ENCODE data around the gene CHRM4.

CHRM4 gene

GRCh38 chr11:46369458-46370152 lies 22.0 kb downstream of the CHRM4 start:
- DNase-seq = peak in 15 of 56 donors; percentile 24 to 64 (median 42)

DNA sequence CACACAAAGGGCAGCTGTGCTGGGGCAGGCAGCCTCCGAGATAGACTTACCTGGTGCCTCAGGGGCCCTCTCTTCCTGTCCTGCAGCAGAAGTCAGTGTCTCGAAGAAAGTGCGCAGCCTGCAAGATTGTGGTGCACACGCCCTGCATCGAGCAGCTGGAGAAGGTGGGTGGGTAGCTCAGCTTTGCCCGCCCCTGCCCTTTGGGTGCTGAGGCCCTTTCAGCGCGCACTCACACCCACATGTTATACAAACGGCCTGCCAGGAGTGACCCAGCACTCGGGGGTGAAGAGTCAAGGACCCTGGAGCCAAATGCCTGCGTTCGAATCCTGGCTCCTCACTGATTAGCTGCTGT lies 23.7 kb downstream of the CHRM4 start:
- no peak for DNase-seq

- peak in 38 of 56 donors; percentile 20 to 83 (median 52) for DNase-seq
Observed at GRCh38 chr11:46367244-46367915, 24.2 kb downstream of the CHRM4 start.

DNA sequence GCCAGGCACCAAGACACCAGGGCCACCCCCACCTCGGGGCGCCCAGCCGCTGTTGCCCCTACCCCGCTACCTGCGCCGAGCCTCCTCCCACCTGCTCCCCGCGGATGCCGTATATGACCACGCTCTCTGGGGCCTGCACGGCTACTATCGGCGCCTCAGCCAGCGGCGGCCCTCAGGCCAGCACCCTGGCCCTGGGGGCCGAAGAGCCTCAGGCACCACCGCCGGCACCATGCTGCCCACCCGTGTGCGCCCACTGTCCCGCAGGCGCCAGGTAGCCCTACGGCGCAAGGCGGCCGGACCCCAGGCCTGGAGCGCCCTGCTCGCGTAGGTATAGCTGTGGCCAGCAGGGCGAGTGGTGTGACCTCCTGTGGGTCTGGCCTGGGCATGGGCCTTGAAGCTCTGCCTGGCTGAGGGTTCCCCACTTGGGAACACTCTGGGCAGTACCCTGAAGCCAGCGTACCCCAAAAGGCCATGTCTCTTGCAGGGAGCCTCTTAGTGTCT lies 24.9 kb downstream of the CHRM4 start:
- no peak for DNase-seq

DNA sequence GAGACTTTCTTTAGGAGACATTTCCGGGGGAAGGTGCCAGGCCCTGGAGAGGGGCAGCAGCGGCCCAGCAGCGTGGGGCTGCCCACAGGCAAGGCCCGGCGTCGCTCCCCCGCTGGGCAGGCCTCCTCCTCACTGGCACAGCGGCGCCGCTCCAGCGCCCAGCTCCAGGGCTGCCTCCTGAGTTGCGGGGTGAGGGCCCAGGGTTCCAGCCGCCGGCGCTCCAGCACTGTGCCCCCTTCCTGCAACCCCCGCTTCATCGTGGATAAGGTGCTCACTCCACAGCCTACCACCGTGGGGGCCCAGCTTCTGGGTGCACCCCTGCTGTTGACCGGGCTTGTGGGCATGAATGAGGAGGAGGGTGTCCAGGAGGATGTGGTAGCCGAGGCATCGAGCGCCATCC lies 25.3 kb downstream of the CHRM4 start:
- no peak for DNase-seq

GRCh38 chr11:46364791-46365190 lies 26.8 kb downstream of the CHRM4 start:
- no peak for DNase-seq

DNA sequence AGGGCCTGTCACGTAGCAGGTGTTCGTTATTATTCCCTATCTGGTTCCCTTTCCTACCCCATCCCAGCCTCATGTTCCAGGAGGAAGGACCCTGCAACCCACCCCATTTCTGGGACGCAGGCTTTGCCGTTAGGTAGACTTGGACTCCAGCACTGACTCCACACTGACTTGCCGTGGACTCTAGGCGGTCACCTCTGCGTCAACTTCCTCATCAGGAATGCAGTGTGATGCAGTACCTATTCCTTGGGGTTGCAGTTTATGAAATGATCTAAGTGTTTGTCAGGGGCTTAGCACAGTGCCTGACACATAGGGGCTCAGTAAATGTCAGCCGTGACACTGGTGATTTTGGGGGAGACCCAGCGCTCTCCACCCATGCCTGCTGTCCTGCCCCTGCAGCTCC lies 27.5 kb downstream of the CHRM4 start:
- no peak for DNase-seq

DNA sequence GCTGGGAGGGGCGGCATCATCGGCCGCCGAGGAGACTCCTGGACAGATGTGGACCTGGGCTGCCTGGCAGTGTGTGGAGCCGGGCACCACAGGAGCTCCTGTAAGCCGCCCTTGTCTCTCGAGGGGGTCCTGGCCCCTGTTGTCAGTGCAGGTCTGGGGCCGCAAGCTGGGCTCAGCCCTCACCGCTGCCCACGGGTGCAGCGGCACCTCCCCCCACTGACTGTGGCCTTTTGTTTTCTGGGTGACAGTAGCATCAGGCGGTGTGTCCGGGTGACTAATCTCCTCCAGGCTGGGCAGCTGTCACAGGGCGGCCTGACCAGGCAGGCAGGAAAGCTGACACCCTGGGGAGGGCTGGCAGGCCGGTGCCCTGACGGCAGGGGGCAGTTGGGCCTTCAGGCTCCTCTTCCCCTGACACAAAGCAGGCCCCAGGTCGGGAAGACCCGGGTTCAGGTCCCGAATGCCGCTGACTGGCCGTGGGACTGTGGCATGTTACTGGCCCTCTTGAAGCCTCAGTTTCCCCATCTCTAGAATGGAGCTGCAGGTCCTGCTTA lies 28.0 kb downstream of the CHRM4 start:
- peak in 49 of 56 donors; percentile 30 to 90 (median 67) for DNase-seq

GRCh38 chr11:46363031-46363407 lies 28.6 kb downstream of the CHRM4 start:
- DNase-seq = peak in 33 of 56 donors; percentile 29 to 73 (median 48)

DNA sequence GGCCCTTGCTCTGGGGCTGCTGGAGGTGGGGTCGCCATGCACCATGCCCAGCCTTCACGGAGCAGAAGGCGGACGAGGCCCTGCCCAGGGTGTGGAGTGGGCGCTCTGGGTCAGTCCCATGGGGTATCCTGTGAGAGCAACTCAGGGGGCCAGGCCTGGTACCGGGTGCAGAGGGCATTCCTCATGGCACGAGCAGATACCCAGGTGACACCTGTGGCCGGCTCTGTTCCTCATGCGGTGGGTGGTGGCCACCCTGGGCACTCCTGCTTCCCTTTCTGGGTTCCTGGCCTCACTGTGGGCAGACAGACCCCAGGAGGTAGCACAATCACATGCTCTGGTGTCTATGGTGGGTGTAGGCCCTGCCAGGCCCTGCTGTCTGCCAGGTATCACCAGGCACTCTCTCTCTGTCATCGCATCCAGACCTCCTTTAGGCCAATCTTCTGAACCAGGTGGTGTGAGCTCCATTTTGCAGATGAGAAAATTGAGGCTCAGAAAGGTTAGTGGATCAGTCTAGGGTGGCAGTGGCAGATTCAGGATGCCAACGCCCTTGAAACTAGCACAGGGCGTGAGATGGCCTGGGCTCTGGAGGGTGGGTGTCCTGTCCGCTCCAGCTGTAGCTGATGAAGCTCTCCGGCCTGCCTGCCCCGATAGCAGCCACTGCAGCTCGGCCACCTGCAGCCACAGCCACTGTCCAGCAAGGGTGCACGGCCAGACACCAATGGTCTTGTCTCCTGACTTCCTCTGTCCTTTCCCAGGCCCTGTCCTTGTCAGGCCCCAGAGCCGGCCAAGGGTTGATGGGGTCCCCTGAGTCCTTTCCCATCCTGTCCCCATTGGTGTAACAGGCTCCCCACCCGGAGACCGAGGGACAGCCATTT lies 29.2 kb downstream of the CHRM4 start:
- no peak for DNase-seq

- DNase-seq = peak in 36 of 56 donors; percentile 25 to 74 (median 45)
Observed at GRCh38 chr11:46361283-46362155, 30.1 kb downstream of the CHRM4 start.

GRCh38 chr11:46360878-46361277 lies 30.7 kb downstream of the CHRM4 start:
- DNase-seq = no peak

DNA sequence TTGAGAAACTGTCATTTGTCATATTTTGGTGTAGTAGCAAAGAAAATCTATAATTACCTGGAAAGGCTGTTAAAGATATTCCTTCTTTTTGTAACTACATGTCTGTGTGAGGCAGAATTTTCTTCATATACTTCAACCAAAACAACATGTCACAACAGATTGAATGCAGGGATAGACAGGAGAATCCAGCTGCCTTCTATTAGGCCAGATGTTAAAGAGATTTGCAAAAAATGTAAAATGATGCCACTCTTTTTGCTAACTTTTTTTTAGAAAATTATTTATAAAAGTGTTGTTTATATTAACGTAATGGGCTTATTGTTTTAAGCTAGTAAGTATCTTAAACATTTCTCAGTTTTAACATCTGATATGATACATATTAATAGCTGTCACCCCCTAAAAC lies 31.6 kb downstream of the CHRM4 start:
- DNase-seq = no peak

DNA sequence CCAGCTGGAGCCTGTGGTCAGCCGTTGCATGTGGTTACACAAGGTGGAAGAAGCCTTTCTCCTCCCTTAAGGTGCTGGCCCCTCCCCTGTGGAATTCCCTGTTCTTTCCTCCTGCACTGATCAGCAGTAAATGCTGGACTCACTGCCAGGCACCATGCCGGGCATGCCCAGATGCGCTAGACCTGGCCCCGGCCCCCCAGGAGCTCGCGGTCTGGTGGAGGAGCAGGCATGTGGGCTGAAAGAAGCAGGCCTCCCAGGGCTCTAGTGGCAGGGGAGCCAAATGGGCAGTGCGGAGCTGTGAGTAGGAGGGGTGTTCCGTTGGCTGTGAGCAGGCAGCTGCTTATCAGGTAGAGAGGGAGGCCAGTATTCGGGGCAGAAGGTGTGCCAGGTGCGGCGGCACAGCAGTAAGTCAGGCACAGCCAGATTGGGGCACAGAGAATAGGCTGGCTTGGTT lies 34.1 kb downstream of the CHRM4 start:
- DNase-seq = no peak

- no peak for DNase-seq
Observed at GRCh38 chr11:46356924-46357482, 34.6 kb downstream of the CHRM4 start.

DNA sequence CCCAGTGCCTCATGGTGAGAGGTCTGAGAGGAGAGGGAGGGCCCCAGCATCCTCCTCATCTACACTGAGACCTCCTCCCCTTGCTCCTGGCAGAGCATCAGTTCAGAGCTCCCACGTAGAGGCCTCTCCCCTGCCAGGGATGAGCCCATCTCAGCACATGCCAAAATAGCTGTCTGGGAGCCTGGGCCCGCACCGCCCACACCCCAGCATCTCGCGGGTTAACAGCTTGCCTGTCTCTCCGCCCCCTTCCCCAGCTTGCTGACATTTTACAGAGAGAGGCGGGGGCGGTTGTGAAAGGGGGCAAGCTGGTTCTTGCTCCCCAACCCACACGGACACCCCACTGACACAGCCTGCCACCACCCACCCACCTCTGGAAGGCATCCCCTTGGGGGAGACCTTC lies 37.9 kb downstream of the CHRM4 start:
- DNase-seq = peak in 20 of 56 donors; percentile 24 to 76 (median 35)

- DNase-seq = peak in 21 of 56 donors; percentile 16 to 59 (median 35)
Observed at GRCh38 chr11:46352063-46352841, 39.3 kb downstream of the CHRM4 start.

DNA sequence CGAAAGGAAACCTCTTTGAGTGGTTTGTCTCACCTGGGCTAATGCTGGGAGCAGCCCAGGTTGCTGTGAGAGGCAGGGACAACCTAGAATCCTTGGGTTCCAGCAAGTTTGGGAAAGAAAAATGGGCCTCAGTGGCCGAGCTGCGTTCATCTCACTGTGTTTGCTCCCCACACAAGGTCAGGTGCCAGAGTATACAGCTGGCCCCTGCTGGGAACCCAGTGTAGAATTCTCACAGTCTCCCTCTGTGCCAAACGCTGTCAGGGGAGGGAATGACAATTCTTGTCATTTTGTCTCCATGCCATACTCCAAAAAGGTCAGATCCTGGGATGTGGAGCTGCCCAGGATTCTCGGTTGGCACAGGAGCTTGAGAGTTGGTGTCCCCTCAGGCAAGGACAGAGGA lies 40.0 kb downstream of the CHRM4 start:
- DNase-seq = no peak

DNA sequence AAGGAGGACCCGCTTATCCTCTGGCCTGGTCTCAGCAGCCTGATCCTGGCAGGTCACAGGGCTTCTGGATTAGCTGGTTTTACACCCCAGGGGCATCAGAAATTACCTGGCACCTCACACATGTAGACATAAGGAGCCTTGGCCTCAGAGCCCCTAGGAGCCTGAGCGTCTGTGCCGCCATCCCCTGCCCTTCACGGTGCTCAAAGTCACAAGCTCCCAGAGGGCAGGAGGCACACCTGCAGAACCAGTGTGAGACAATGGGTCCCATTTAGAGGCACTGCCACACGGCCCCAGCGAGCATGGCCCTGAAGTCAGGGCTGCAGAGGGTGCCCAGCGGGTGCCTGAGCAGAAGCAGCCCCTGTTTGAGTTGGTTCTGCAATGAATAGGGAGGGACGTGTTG lies 40.4 kb downstream of the CHRM4 start:
- no peak for DNase-seq

Data from amygdala (tissue), 56 donors.